GM12801 (cell line): Measurements from ENCODE around the gene MKRN2OS.

Experiments
- TF ChIP-seq, protein P1 (sequence below): IDR thresholded peaks from one replicate; pipeline ENCODE4 v1.5.1; 2011; ENCODE audit warnings: control low read depth; ENCODE audit not compliant: insufficient read length; ENCODE audit errors: extremely low read depth

The MKRN2OS gene

DNA sequence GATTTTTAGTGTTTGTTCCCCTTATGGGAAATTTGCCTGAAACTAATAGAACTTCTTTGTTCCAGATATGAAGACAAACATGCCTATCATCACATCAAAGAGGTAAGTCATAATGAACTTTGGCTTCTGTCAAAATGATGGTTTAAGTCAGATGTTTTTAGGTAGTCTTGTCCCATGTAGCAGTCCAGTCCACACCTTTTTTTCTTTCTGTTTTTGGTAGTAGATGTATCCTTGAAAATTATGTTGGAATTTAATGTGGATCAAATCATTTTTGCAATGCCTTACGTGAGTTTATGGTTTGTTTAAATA is 48.9 kb downstream of the MKRN2OS start:
- TF ChIP-seq, protein P1, sequence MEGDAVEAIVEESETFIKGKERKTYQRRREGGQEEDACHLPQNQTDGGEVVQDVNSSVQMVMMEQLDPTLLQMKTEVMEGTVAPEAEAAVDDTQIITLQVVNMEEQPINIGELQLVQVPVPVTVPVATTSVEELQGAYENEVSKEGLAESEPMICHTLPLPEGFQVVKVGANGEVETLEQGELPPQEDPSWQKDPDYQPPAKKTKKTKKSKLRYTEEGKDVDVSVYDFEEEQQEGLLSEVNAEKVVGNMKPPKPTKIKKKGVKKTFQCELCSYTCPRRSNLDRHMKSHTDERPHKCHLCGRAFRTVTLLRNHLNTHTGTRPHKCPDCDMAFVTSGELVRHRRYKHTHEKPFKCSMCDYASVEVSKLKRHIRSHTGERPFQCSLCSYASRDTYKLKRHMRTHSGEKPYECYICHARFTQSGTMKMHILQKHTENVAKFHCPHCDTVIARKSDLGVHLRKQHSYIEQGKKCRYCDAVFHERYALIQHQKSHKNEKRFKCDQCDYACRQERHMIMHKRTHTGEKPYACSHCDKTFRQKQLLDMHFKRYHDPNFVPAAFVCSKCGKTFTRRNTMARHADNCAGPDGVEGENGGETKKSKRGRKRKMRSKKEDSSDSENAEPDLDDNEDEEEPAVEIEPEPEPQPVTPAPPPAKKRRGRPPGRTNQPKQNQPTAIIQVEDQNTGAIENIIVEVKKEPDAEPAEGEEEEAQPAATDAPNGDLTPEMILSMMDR: no peak

DNA sequence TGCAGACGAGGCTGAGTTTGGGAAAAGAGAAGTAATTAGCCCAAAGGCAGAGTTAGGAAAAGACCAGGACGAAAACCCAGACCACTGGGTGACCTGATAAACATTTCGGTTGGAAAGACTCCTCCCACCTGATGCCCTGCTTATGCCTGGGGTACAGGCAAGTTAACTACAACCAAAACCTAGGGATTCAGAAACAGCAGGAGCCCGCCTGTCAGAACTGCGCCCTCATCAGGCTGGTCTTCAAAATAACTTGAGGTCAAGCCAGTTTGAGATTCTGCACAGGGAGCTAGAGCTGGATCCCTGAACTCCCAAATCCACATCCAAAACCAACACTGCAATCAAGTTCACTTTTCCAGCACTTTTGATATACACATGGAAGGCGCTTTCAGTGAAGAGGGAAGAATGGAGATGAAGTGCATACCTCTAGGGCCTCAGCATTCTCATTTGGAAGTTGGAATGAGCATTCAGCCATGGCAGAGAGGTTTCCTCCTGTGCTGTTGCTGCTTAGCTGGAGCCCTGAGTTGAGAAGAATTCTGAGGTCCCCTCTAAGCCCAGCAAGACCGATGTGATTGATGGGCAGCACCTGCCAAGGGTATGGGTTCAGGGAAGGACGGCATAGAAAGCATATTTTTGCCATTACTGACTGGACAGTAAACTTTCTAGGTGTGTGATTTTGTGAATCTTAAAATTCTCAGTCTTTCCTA is 49.4 kb downstream of the MKRN2OS start:
- TF ChIP-seq, protein P1: no peak

DNA sequence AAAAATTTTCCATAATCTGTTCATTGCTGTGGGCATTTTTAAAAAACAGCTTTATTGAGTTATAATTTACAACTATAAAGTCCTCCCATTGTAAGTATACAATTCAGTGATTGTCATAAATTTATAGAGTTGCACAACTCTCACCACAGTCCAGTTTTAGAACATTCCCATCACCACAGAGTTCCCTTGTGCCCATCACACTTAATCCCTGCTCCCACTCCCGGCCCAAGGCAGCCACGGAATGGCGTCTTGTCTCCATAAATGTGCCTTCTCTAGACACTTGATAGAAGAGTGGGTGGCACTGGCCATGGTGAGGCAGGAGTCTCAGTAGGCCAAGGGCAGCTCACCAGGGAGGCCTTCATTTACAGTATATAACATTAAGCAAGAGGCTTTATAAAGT is 54.8 kb downstream of the MKRN2OS start:
- TF ChIP-seq, protein P1: no peak

DNA sequence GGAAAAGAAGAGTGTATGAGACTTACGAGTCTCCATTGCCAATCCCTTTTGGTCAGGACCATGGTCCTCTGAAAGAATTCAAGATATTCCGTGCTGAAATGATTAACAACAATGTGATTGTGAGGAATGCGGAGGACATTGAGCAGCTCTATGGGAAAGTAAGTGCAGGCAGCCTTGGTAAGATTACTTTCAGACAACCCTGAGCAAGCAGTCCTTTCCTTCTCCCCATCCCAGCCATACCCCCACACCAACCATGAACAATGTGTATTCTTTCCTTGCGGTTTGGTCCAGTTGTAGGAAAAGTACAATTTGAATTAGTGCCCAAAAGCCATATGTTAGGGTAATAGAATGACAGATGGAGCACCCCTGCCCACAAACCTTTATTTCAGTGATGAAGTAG is 55.5 kb downstream of the MKRN2OS start:
- TF ChIP-seq, protein P1: no peak
